ENCODE results near the gene TM9SF3.

TM9SF3 gene

GRCh38 chr10:96470116-96470743 lies 116.6 kb downstream of the TM9SF3 start:
- peak; percentile 73 for DNase-seq (ENCODE audit: low spot score)
- peak; percentile 75 for TF ChIP-seq CTCF (IDR thresholded peaks at IDR 0.05; ENCODE audit: extremely low read depth, insufficient read depth, missing control alignments)
- in situ Hi-C loops (cut with MboI; ENCODE audit: low pct_unique_long_range_greater_than_20kb, low sequenced_read_pairs, unreplicated experiment): no loop called here

- in situ Hi-C loops (cut with MboI; ENCODE audit: low pct_unique_long_range_greater_than_20kb, low sequenced_read_pairs, unreplicated experiment): no loop called here
- no peak for DNase-seq (ENCODE audit: low spot score)
- TF ChIP-seq CTCF (IDR thresholded peaks at IDR 0.05; ENCODE audit: extremely low read depth, insufficient read depth, missing control alignments): no peak
Measured at GRCh38 chr10:96468845-96469244, 118.0 kb downstream of the TM9SF3 start.
